ENCODE measurements around the gene GPRASP3. TPM values are rescaled to one million over a fixed set of nuclear protein-coding genes. Genes with fewer than 3 reads are reported as not detected.
"Not testable (repeated sequence)": the region's sequence is repeated elsewhere in the genome, so short reads cannot be mapped to it uniquely, and the experiment has no call there.

Gene GPRASP3
- total RNA-seq, 1 experiment from 2014 or later = 0.68 TPM

GRCh38 chrX:102715967-102716366 is 4.6 kb upstream of the GPRASP3 start:
- no peak for DNase-seq (ENCODE audit: low read depth in 1 of 2, low spot score in 2 of 2)

DNA sequence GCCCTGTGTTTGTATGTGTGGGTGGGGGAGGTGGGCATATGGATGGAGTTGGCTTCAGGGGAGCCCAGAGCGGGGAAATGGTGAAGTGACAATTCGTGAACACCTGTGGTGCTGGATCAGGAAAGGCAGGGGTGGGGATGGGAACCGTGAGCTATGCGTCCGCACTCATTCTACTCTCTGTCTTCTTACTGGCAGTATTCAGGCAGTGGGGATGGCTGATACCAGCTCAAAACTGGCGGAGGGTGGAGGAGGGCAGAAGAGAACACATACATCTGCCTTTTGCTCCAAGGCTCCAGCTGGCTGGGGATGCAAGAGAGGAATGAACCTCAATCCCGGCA is 595 bp downstream of the GPRASP3 start:
- H3K4me1 ChIP-seq (replicated peaks); H3K9me3 ChIP-seq (replicated peaks); H3K36me3 ChIP-seq; H3K27ac ChIP-seq; DNase-seq (ENCODE audit: low read depth in 1 of 2, low spot score in 2 of 2); H3K27me3 ChIP-seq (replicated peaks); H3K4me3 ChIP-seq: not testable (repeated sequence)

More at GRCh38 chrX:102715967-102716366, 4.6 kb upstream of the GPRASP3 start:
- Histone ChIP-seq H3K36me3 (no peaks in the 10 kb centered on the region), H3K4me3 (no peak overlapping the region), H3K4me1 (replicated peaks) (no peaks in the 10 kb centered on the region), H3K27me3 (replicated peaks) (no peaks in the 10 kb centered on the region), H3K9me3 (replicated peaks) (no peaks in the 10 kb centered on the region), H3K27ac (no peak overlapping the region)

DNA sequence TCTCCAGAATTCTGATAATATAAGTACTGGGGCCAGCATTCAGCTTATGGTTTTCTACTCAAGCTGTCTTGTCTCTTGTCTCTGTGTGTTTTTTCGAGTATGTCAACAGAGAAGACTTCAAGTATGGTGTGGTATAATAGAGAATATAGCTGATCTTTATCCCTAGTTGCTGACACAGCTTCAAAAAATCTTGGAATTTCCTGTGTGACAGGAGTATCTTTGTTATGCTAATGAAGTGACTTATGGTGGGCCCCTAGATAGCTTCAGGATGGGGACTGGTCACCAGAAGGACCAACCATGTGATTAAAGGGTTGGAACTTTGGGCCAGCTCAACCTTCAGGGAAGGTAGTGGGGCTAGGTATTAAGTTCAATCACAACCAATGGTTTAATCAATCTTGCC is 2.9 kb downstream of the GPRASP3 start:
- no peak for DNase-seq (ENCODE audit: low read depth in 1 of 2, low spot score in 2 of 2)
- peak overlapping the region; percentile 43; the same call in 1 of the 2 replicates for H3K27ac ChIP-seq
- no peaks in the 10 kb centered on the region for H3K36me3 ChIP-seq
- no peaks in the 10 kb centered on the region for H3K9me3 ChIP-seq (replicated peaks)
- peaks cover 10% of the 10 kb centered on the region for H3K4me1 ChIP-seq (replicated peaks)
- H3K27me3 ChIP-seq (replicated peaks) = no peaks in the 10 kb centered on the region
- H3K4me3 ChIP-seq = no peak overlapping the region

DNA sequence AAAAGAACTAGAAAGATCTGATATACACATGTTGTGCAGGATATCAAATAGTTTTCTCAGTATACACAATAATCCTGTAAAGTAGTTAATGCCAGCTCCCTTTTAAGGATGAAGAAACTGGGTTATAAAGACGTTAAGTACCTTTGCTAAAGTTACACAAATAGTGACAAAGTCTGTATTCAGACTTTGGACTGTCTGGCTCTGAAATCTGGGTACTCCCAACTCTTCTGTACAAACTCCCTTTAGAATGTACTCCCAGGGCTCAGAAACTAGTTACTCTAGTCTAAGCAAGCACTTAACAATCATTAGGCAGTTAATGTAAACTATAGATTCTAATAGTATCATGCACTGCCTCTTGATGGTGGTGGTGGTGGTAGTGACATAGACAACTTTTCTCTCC is 7.2 kb downstream of the GPRASP3 start:
- Histone ChIP-seq H3K4me3 (no peak overlapping the region), H3K4me1 (replicated peaks) (peaks cover 10% of the 10 kb centered on the region), H3K27ac (no peak overlapping the region), H3K27me3 (replicated peaks) (no peaks in the 10 kb centered on the region), H3K9me3 (replicated peaks) (no peaks in the 10 kb centered on the region), H3K36me3 (no peaks in the 10 kb centered on the region)
- DNase-seq (ENCODE audit: low read depth in 1 of 2, low spot score in 2 of 2) = no peak

DNA sequence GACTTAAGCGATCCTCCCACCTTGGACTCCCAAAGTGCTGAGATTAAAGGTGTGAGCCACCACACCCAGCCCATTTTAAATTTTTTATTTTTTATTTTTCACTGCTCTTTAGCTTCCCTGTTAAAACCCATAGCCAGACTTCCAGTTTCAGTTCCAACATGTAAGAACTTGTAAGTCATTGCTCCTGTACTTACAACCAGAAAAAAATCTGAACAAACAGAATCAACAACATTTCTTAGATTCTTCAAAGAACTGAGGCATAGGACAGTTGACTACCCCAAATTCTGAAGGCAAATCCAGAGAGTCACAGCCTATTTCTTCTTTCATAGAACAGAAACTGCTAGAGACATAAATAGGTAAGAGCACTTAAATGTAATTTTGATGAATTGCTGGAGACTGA is 8.1 kb downstream of the GPRASP3 start:
- Histone ChIP-seq H3K4me3 (no peak overlapping the region), H3K27ac (no peak overlapping the region), H3K4me1 (replicated peaks) (peaks cover 3% of the 10 kb centered on the region), H3K36me3 (no peaks in the 10 kb centered on the region), H3K9me3 (replicated peaks) (no peaks in the 10 kb centered on the region), H3K27me3 (replicated peaks) (no peaks in the 10 kb centered on the region)
- no peak for DNase-seq (ENCODE audit: low read depth in 1 of 2, low spot score in 2 of 2)

GRCh38 chrX:102739657-102740056 is 19.1 kb downstream of the GPRASP3 start:
- no peak overlapping the region for H3K4me3 ChIP-seq
- H3K9me3 ChIP-seq (replicated peaks) = no peaks in the 10 kb centered on the region
- no peaks in the 10 kb centered on the region for H3K4me1 ChIP-seq (replicated peaks)
- H3K27ac ChIP-seq = no peak overlapping the region
- no peaks in the 10 kb centered on the region for H3K36me3 ChIP-seq
- DNase-seq (ENCODE audit: low read depth in 1 of 2, low spot score in 2 of 2) = peak in 1 of 2 experiments; percentile 1
- H3K27me3 ChIP-seq (replicated peaks) = no peaks in the 10 kb centered on the region

DNA sequence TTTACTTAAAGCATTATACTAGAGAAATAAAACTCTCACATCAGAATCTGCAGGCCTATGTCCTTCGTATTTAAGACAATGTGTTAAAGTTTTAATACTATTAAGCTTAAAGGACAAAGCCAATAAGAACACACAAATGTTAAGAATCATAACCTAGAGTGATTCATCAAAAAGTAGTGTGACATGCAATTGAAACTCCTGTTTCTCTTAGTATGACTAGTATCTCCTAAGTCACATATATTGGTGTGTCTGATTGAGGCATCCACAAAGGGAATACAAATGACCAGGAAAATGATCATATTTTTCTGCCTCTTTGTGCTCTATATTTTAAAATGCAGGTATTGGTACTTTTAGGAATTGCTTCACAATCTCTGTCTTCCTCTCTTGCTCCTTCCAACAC is 23.8 kb downstream of the GPRASP3 start:
- H3K36me3 ChIP-seq = no peaks in the 10 kb centered on the region
- H3K27ac ChIP-seq = no peak overlapping the region
- H3K27me3 ChIP-seq (replicated peaks) = no peaks in the 10 kb centered on the region
- no peaks in the 10 kb centered on the region for H3K4me1 ChIP-seq (replicated peaks)
- H3K4me3 ChIP-seq = no peak overlapping the region
- no peaks in the 10 kb centered on the region for H3K9me3 ChIP-seq (replicated peaks)
- no peak for DNase-seq (ENCODE audit: low read depth in 1 of 2, low spot score in 2 of 2)

- no peaks in the 10 kb centered on the region for H3K9me3 ChIP-seq (replicated peaks)
- H3K4me3 ChIP-seq = no peak overlapping the region
- H3K4me1 ChIP-seq (replicated peaks) = no peaks in the 10 kb centered on the region
- H3K27me3 ChIP-seq (replicated peaks) = no peaks in the 10 kb centered on the region
- no peak overlapping the region for H3K27ac ChIP-seq
- H3K36me3 ChIP-seq = no peaks in the 10 kb centered on the region
- no peak for DNase-seq (ENCODE audit: low read depth in 1 of 2, low spot score in 2 of 2)
These were observed 24.9 kb downstream of the GPRASP3 start for GRCh38 chrX:102745513-102745856.

DNA sequence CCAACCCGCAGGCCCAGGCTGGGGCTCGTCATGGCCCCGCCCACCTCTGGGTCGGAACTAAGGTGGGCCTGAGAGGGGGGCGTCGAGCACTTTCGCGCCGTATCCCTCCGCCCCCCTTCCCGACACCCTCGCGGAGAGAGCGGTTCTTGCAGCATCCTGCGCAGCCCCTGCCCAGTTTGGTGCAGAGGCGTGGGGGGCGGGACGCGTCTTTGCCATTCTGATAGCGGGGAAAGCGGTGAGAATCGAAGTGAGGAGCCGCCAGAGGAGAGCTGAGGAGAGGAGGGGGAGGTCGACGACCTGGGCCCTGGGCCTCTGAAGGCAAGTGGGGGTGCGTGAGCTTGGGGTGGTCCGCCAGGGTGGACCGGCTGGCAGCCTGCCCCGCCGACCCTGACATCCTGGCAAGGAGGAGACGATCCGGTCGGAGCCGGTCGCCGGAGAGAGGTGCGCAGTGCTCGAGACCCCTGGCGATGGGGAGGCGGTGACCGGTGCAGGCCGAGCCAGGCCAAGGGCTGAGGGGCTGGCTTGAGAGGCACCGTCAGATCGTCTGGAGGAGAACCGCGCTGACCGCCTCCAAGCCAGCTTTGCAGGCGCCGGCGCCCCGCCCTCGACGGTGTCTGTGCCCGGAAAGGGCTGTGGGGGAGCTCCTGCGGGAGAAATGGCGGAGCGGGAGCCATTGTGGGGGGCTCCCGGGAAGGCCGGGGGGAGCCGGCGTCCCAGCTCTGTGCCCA is 25.5 kb downstream of the GPRASP3 start:
- no peak for DNase-seq (ENCODE audit: low read depth in 1 of 2, low spot score in 2 of 2)
- no peaks in the 10 kb centered on the region for H3K27me3 ChIP-seq (replicated peaks)
- no peak overlapping the region for H3K27ac ChIP-seq
- H3K36me3 ChIP-seq = no peaks in the 10 kb centered on the region
- no peak overlapping the region for H3K4me3 ChIP-seq
- H3K9me3 ChIP-seq (replicated peaks) = no peaks in the 10 kb centered on the region
- H3K4me1 ChIP-seq (replicated peaks) = no peaks in the 10 kb centered on the region

DNA sequence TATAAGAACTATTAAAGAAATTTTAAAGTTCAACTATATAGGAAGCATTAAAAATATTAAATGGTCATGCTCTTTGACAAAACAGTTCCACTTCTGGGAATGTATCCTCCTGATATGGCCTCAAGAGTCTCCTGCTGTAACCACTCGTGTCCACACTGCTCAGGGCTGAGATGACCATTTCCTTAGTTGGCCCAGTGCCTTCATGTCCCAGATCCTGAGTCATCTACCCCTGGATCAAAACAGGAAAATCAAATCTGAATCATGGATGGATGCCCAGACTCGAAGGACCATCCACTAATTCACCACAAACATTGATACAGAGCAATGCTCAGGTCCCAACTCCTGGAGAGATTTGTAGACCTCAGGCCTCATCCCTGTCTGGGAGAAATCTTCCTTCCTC is 44.7 kb downstream of the GPRASP3 start:
- no peaks in the 10 kb centered on the region for H3K36me3 ChIP-seq
- no peak overlapping the region for H3K4me3 ChIP-seq
- H3K4me1 ChIP-seq (replicated peaks) = no peaks in the 10 kb centered on the region
- H3K9me3 ChIP-seq (replicated peaks) = no peaks in the 10 kb centered on the region
- H3K27me3 ChIP-seq (replicated peaks) = no peaks in the 10 kb centered on the region
- DNase-seq (ENCODE audit: low read depth in 1 of 2, low spot score in 2 of 2) = no peak
- no peak overlapping the region for H3K27ac ChIP-seq

DNA sequence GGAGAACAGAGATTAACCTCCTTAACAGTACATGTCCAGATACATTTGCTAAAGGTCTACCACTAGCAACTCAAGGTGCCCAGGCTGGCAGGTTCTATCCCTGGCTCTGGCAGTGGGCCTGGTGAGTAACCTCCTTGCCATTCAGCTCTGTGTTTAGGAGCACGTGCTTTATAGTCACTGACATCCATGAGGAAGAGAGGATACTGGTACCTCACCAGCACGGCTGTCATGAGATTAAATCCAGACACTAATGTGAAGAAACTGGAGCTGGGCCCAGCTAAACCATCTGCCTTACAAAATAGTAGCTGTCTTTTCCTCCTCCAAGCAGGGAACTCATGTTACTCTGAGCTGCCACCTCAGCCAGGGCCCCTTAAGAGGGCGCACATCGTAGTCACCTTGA is 45.3 kb downstream of the GPRASP3 start:
- no peak for DNase-seq (ENCODE audit: low read depth in 1 of 2, low spot score in 2 of 2)
- no peak overlapping the region for H3K27ac ChIP-seq
- no peak overlapping the region for H3K4me3 ChIP-seq
- no peaks in the 10 kb centered on the region for H3K4me1 ChIP-seq (replicated peaks)
- H3K9me3 ChIP-seq (replicated peaks) = no peaks in the 10 kb centered on the region
- H3K36me3 ChIP-seq = no peaks in the 10 kb centered on the region
- H3K27me3 ChIP-seq (replicated peaks) = no peaks in the 10 kb centered on the region

DNA sequence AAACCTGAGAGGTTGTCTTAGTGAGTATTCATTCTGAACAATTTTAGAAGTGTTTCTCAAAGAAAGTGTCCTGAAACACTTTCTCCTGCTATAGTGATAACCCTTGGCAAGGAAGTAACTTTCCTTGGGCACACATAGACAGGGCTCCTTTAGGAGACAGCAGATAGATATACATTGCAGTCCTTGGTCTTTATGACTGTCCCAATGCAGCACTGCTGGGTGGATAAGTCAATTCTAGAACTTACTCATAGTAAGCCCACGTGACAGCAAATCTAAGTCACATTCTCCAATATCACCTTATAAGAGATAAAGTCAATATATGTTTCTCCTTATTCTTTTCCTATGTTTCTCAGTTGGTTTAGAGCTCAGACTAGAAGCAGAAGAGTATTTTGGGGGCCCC is 46.7 kb downstream of the GPRASP3 start:
- Histone ChIP-seq H3K9me3 (replicated peaks) (no peaks in the 10 kb centered on the region), H3K27ac (no peak overlapping the region), H3K27me3 (replicated peaks) (no peaks in the 10 kb centered on the region), H3K4me1 (replicated peaks) (no peaks in the 10 kb centered on the region), H3K36me3 (no peaks in the 10 kb centered on the region), H3K4me3 (no peak overlapping the region)
- no peak for DNase-seq (ENCODE audit: low read depth in 1 of 2, low spot score in 2 of 2)

GRCh38 chrX:102768987-102769761 is 48.6 kb downstream of the GPRASP3 start:
- Histone ChIP-seq H3K27ac (peak overlapping the region; percentile 57), H3K4me3 (peak overlapping the region; percentile 54), H3K4me1 (replicated peaks) (no peaks in the 10 kb centered on the region), H3K36me3 (no peaks in the 10 kb centered on the region), H3K9me3 (replicated peaks) (no peaks in the 10 kb centered on the region), H3K27me3 (replicated peaks) (no peaks in the 10 kb centered on the region)
- peak; percentile 73 for DNase-seq (ENCODE audit: low read depth in 1 of 2, low spot score in 2 of 2)
